ENCODE measurements around the gene ECHS1.

The ECHS1 gene

GRCh38 chr10:133365461-133366129 is 7.6 kb downstream of the ECHS1 start:
- H2AFZ ChIP-seq (ENCODE audit: low read depth, low read length), result no peak overlapping the region
- H3K4me1 ChIP-seq (ENCODE audit: insufficient read depth, low read length), result no peaks in the 10 kb centered on the region
- H3K4me3 ChIP-seq (ENCODE audit: low read length), result no peak overlapping the region
- no peaks in the 10 kb centered on the region for H3K9me3 ChIP-seq (ENCODE audit: low read length)
- no peaks in the 10 kb centered on the region for H3K27me3 ChIP-seq (ENCODE audit: insufficient read depth, low read length)
- H3K36me3 ChIP-seq (ENCODE audit: insufficient read depth, low read length), result peaks cover 69% of the 10 kb centered on the region

- H3K4me3 ChIP-seq (ENCODE audit: low read length), result no peak overlapping the region
- H3K36me3 ChIP-seq (ENCODE audit: insufficient read depth, low read length), result peaks cover 61% of the 10 kb centered on the region
- H3K9me3 ChIP-seq (ENCODE audit: low read length), result no peaks in the 10 kb centered on the region
- no peak overlapping the region for H2AFZ ChIP-seq (ENCODE audit: low read depth, low read length)
- H3K4me1 ChIP-seq (ENCODE audit: insufficient read depth, low read length), result no peaks in the 10 kb centered on the region
- no peaks in the 10 kb centered on the region for H3K27me3 ChIP-seq (ENCODE audit: insufficient read depth, low read length)
Observed at GRCh38 chr10:133364645-133365431, 8.3 kb downstream of the ECHS1 start.

- Histone ChIP-seq H3K4me1 (ENCODE audit: insufficient read depth, low read length) (no peaks in the 10 kb centered on the region), H2AFZ (ENCODE audit: low read depth, low read length) (no peak overlapping the region), H3K9me3 (ENCODE audit: low read length) (no peaks in the 10 kb centered on the region), H3K27me3 (ENCODE audit: insufficient read depth, low read length) (no peaks in the 10 kb centered on the region), H3K36me3 (ENCODE audit: insufficient read depth, low read length) (peaks cover 44% of the 10 kb centered on the region), H3K4me3 (ENCODE audit: low read length) (no peak overlapping the region)
Observed at GRCh38 chr10:133362846-133363245, 10.3 kb downstream of the ECHS1 start.

- H3K9me3 ChIP-seq (ENCODE audit: low read length), result no peaks in the 10 kb centered on the region
- peaks cover 42% of the 10 kb centered on the region for H3K36me3 ChIP-seq (ENCODE audit: insufficient read depth, low read length)
- no peak overlapping the region for H3K4me3 ChIP-seq (ENCODE audit: low read length)
- H3K4me1 ChIP-seq (ENCODE audit: insufficient read depth, low read length), result peaks cover 2% of the 10 kb centered on the region
- H3K27me3 ChIP-seq (ENCODE audit: insufficient read depth, low read length), result no peaks in the 10 kb centered on the region
- H2AFZ ChIP-seq (ENCODE audit: low read depth, low read length), result no peak overlapping the region
Observed at GRCh38 chr10:133361773-133362441, 11.2 kb downstream of the ECHS1 start.

- H3K4me1 ChIP-seq (ENCODE audit: insufficient read depth, low read length), result peaks cover 6% of the 10 kb centered on the region
- peaks cover 36% of the 10 kb centered on the region for H3K36me3 ChIP-seq (ENCODE audit: insufficient read depth, low read length)
- H3K4me3 ChIP-seq (ENCODE audit: low read length), result no peak overlapping the region
- H2AFZ ChIP-seq (ENCODE audit: low read depth, low read length), result no peak overlapping the region
- no peaks in the 10 kb centered on the region for H3K9me3 ChIP-seq (ENCODE audit: low read length)
- no peaks in the 10 kb centered on the region for H3K27me3 ChIP-seq (ENCODE audit: insufficient read depth, low read length)
Observed at GRCh38 chr10:133361227-133361626, 11.9 kb downstream of the ECHS1 start.

- no peaks in the 10 kb centered on the region for H3K27me3 ChIP-seq (ENCODE audit: insufficient read depth, low read length)
- H3K4me1 ChIP-seq (ENCODE audit: insufficient read depth, low read length), result peaks cover 6% of the 10 kb centered on the region
- H2AFZ ChIP-seq (ENCODE audit: low read depth, low read length), result no peak overlapping the region
- no peak overlapping the region for H3K4me3 ChIP-seq (ENCODE audit: low read length)
- H3K36me3 ChIP-seq (ENCODE audit: insufficient read depth, low read length), result peaks cover 24% of the 10 kb centered on the region
- no peaks in the 10 kb centered on the region for H3K9me3 ChIP-seq (ENCODE audit: low read length)
Observed at GRCh38 chr10:133359972-133360610, 13.1 kb downstream of the ECHS1 start.

- H3K9me3 ChIP-seq (ENCODE audit: low read length), result no peaks in the 10 kb centered on the region
- peaks cover 6% of the 10 kb centered on the region for H3K4me1 ChIP-seq (ENCODE audit: insufficient read depth, low read length)
- H2AFZ ChIP-seq (ENCODE audit: low read depth, low read length), result no peak overlapping the region
- H3K4me3 ChIP-seq (ENCODE audit: low read length), result no peak overlapping the region
- no peaks in the 10 kb centered on the region for H3K27me3 ChIP-seq (ENCODE audit: insufficient read depth, low read length)
- H3K36me3 ChIP-seq (ENCODE audit: insufficient read depth, low read length), result peaks cover 19% of the 10 kb centered on the region
Observed at GRCh38 chr10:133359554-133359971, 13.6 kb downstream of the ECHS1 start.

- Histone ChIP-seq H3K4me1 (ENCODE audit: insufficient read depth, low read length) (peaks cover 6% of the 10 kb centered on the region), H3K4me3 (ENCODE audit: low read length) (no peak overlapping the region), H3K9me3 (ENCODE audit: low read length) (no peaks in the 10 kb centered on the region), H3K27me3 (ENCODE audit: insufficient read depth, low read length) (no peaks in the 10 kb centered on the region), H3K36me3 (ENCODE audit: insufficient read depth, low read length) (peaks cover 14% of the 10 kb centered on the region), H2AFZ (ENCODE audit: low read depth, low read length) (no peak overlapping the region)
Observed at GRCh38 chr10:133358925-133359310, 14.2 kb downstream of the ECHS1 start.

- peaks cover 6% of the 10 kb centered on the region for H3K4me1 ChIP-seq (ENCODE audit: insufficient read depth, low read length)
- no peak overlapping the region for H3K4me3 ChIP-seq (ENCODE audit: low read length)
Observed at GRCh38 chr10:133358162-133358924, 14.8 kb downstream of the ECHS1 start.

GRCh38 chr10:133357285-133358161 is 15.6 kb downstream of the ECHS1 start, which contains the start of gene FUOM:
FUOM (minus strand) TSS chr10:133358019; CDS start chr10:133358007, 12 bp downstream.
- Histone ChIP-seq H3K27me3 (ENCODE audit: insufficient read depth, low read length) (no peaks in the 10 kb centered on the region), H2AFZ (ENCODE audit: low read depth, low read length) (peak within 1 kb of the TSS; percentile 93), H3K4me3 (ENCODE audit: low read length) (peak within 1 kb of the TSS; percentile 43), H3K9me3 (ENCODE audit: low read length) (no peaks in the 10 kb centered on the region), H3K36me3 (ENCODE audit: insufficient read depth, low read length) (peaks cover 7% of the 10 kb centered on the region), H3K4me1 (ENCODE audit: insufficient read depth, low read length) (peaks cover 6% of the 10 kb centered on the region)

More at GRCh38 chr10:133358162-133358924, 14.8 kb downstream of the ECHS1 start:
- Histone ChIP-seq H3K36me3 (ENCODE audit: insufficient read depth, low read length) (peaks cover 14% of the 10 kb centered on the region), H2AFZ (ENCODE audit: low read depth, low read length) (no peak overlapping the region), H3K9me3 (ENCODE audit: low read length) (no peaks in the 10 kb centered on the region), H3K27me3 (ENCODE audit: insufficient read depth, low read length) (no peaks in the 10 kb centered on the region)

- Histone ChIP-seq H3K36me3 (ENCODE audit: insufficient read depth, low read length) (peaks cover 3% of the 10 kb centered on the region), H2AFZ (ENCODE audit: low read depth, low read length) (no peak overlapping the region), H3K9me3 (ENCODE audit: low read length) (no peaks in the 10 kb centered on the region), H3K4me1 (ENCODE audit: insufficient read depth, low read length) (peaks cover 6% of the 10 kb centered on the region), H3K27me3 (ENCODE audit: insufficient read depth, low read length) (no peaks in the 10 kb centered on the region), H3K4me3 (ENCODE audit: low read length) (peak overlapping the region; percentile 43)
Observed at GRCh38 chr10:133356549-133357284, 16.4 kb downstream of the ECHS1 start.
